ENCODE results near the gene PHRF1. TPM values are rescaled to one million over a fixed set of nuclear protein-coding genes. Genes with fewer than 3 reads are reported as not detected.

Gene PHRF1
- 35.8 and 43.8 TPM in 2 replicates for total RNA-seq

GRCh38 chr11:575996-576768 lies at the start of gene PHRF1:
TSS of gene PHRF1 (plus strand) at chr11:576470. CDS start at chr11:581513, 5,043 bp downstream.

GRCh38 chr11:535519-536454 lies 40.5 kb upstream of the PHRF1 start, which contains the start of gene HRAS:
TSS of gene HRAS (minus strand) at chr11:535576.

GRCh38 chr11:536841-537621 lies 39.2 kb upstream of the PHRF1 start, which contains the start of gene LRRC56:
TSS of gene LRRC56 (plus strand) at chr11:537527. CDS start at chr11:540685, 3,158 bp downstream.

GRCh38 chr11:560305-561147 lies 15.7 kb upstream of the PHRF1 start, which contains the start of the genes LMNTD2 and RASSF7:
TSS of gene LMNTD2 (minus strand) at chr11:560738. CDS start at chr11:560716, 22 bp downstream.
TSS of gene RASSF7 (plus strand) at chr11:560970. CDS start at chr11:561769, 799 bp downstream.

GRCh38 chr11:615504-616319 lies 39.4 kb downstream of the PHRF1 start, which contains the start of gene IRF7:
TSS of gene IRF7 (minus strand) at chr11:615950. CDS start at chr11:615364, 586 bp downstream.

GRCh38 chr11:624705-625635 lies 48.7 kb downstream of the PHRF1 start, which contains the start of gene CDHR5:
TSS of gene CDHR5 (minus strand) at chr11:624955. CDS start at chr11:624902, 53 bp downstream.

GRCh38 chr11:626475-627307 lies 50.4 kb downstream of the PHRF1 start, which contains the start of gene SCT:
TSS of gene SCT (minus strand) at chr11:627181. CDS start at chr11:627143, 38 bp downstream.

GRCh38 chr11:636511-637332 lies 60.5 kb downstream of the PHRF1 start, which contains the start of gene DRD4:
TSS of gene DRD4 (plus strand) at chr11:637269. CDS start at chr11:637305, 36 bp downstream.

Small RNA genes lying within 50 kb of the gene (small RNA-seq; reads per million reads assigned to genes)
- gene MIR210 = 27.9 reads per million, percentile 98 among the genes with 10 or more reads in this experiment

Other genes starting within 250 kb of the PHRF1 start
- gene B4GALNT4, start 207.0 kb upstream of the PHRF1 start, total RNA-seq = 2.3 and 2.6 TPM in 2 replicates
- 0.65 and 0.86 TPM in 2 replicates for gene PKP3, start 182.3 kb upstream of the PHRF1 start, total RNA-seq
- 49.6 and 60.1 TPM in 2 replicates for gene SIGIRR, start 161.5 kb upstream of the PHRF1 start, total RNA-seq
- gene ANO9, start 134.5 kb upstream of the PHRF1 start, total RNA-seq = 0.33 and 0.48 TPM in 2 replicates
- 35.2 and 37.9 TPM in 2 replicates for gene PTDSS2, start 126.2 kb upstream of the PHRF1 start, total RNA-seq
- gene RNH1, start 69.2 kb upstream of the PHRF1 start, total RNA-seq = 211 and 222 TPM in 2 replicates
- gene HRAS, start 40.9 kb upstream of the PHRF1 start, total RNA-seq = 42.5 and 50.5 TPM in 2 replicates
- 0.57 and 1.3 TPM in 2 replicates for gene LRRC56, start 38.9 kb upstream of the PHRF1 start, total RNA-seq
- gene LMNTD2, start 15.7 kb upstream of the PHRF1 start, total RNA-seq = 1.9 and 2.6 TPM in 2 replicates
- gene RASSF7, start 15.5 kb upstream of the PHRF1 start, total RNA-seq = 17.1 and 18.0 TPM in 2 replicates
- gene IRF7, start 39.5 kb downstream of the PHRF1 start, total RNA-seq = 11.2 and 14.0 TPM in 2 replicates
- gene CDHR5, start 48.5 kb downstream of the PHRF1 start, total RNA-seq = not detected in 2 replicates
- gene SCT, start 50.7 kb downstream of the PHRF1 start, total RNA-seq = not detected in 2 replicates
- gene DRD4, start 60.8 kb downstream of the PHRF1 start, total RNA-seq = not detected in 2 replicates
- 59.0 and 85.3 TPM in 2 replicates for gene DEAF1, start 118.8 kb downstream of the PHRF1 start, total RNA-seq
- 8.9 and 11.8 TPM in 2 replicates for gene TMEM80, start 119.3 kb downstream of the PHRF1 start, total RNA-seq
- 2.5 and 3.9 TPM in 2 replicates for gene EPS8L2, start 129.8 kb downstream of the PHRF1 start, total RNA-seq
- gene TALDO1, start 171.0 kb downstream of the PHRF1 start, total RNA-seq = 155 and 170 TPM in 2 replicates
- 61.2 and 65.3 TPM in 2 replicates for gene GATD1, start 201.0 kb downstream of the PHRF1 start, total RNA-seq
- under 0.01 and 0.10 TPM in 2 replicates for gene CEND1, start 213.6 kb downstream of the PHRF1 start, total RNA-seq
- gene SLC25A22, start 221.8 kb downstream of the PHRF1 start, total RNA-seq = 13.7 and 15.6 TPM in 2 replicates
- 12.8 and 14.0 TPM in 2 replicates for gene PIDD1, start 228.8 kb downstream of the PHRF1 start, total RNA-seq
- gene RPLP2, start 233.5 kb downstream of the PHRF1 start, total RNA-seq = 227 and 292 TPM in 2 replicates
- 43.3 and 59.4 TPM in 2 replicates for gene PNPLA2, start 242.4 kb downstream of the PHRF1 start, total RNA-seq

All from vein endothelial cell (primary cell).